HepG2 (cell line): ENCODE data around the gene NDUFB10.
A peak's percentile ranks its signal among the peaks of the same experiment; 100 is the strongest.

Experiments used
- CTCF ChIP-seq: sonication (generic); formaldehyde crosslinking; IDR thresholded peaks from 2 replicates; pipeline ENCODE4 v1.5.0; 2020; ENCODE audit warnings: mild to moderate bottlenecking, missing genetic modification reagents, moderate library complexity
- IRX3 ChIP-seq: sonication (generic); formaldehyde crosslinking; IDR thresholded peaks from 2 replicates; pipeline ENCODE4 v1.8.1; 2023; ENCODE audit warnings: mild to moderate bottlenecking, low read depth, missing genetic modification reagents, borderline replicate concordance
- JUND ChIP-seq: sonication (generic); formaldehyde crosslinking; IDR thresholded peaks from 2 replicates; pipeline ENCODE4 v1.8.0; 2022; ENCODE audit warnings: mild to moderate bottlenecking, missing genetic modification reagents
- PBX3 ChIP-seq: sonication (generic); formaldehyde crosslinking; IDR thresholded peaks from 2 replicates; pipeline ENCODE4 v1.8.1; 2023; ENCODE audit warnings: missing genetic modification reagents, inconsistent platforms, borderline replicate concordance
- PRDM15 ChIP-seq: sonication (generic); formaldehyde crosslinking; IDR thresholded peaks from 2 replicates; pipeline ENCODE4 v1.4.0; 2020; ENCODE audit warnings: missing genetic modification reagents
- RELA ChIP-seq: sonication (generic); formaldehyde crosslinking; IDR thresholded peaks from 2 replicates; pipeline ENCODE4 v1.4.0; 2020; ENCODE audit warnings: missing genetic modification reagents
- SMAD1 ChIP-seq: sonication (generic); formaldehyde crosslinking; IDR thresholded peaks from 2 replicates; pipeline ENCODE4 v1.4.0; 2020; ENCODE audit warnings: missing genetic modification reagents, low read depth, mild to moderate bottlenecking, borderline replicate concordance
- TCF12 ChIP-seq, 2 experiments: fragments of 450-650 bp in 1 of 2; sonication (generic) in 1 of 2; formaldehyde crosslinking in 1 of 2; IDR thresholded peaks; 2 replicates each; pipeline versions ENCODE4 v1.6.1 to v1.8.0; 2017 to 2022; ENCODE audit warnings: antibody characterized with exemption in 1 of 2, mild to moderate bottlenecking in 1 of 2, missing genetic modification reagents in 1 of 2, moderate library complexity in 1 of 2
- ZNF512 ChIP-seq: sonication (generic); formaldehyde crosslinking; IDR thresholded peaks from 2 replicates; pipeline ENCODE4 v1.4.0; 2020; ENCODE audit warnings: mild to moderate bottlenecking, missing genetic modification reagents
- ZZZ3 ChIP-seq: sonication (generic); formaldehyde crosslinking; IDR thresholded peaks from 2 replicates; pipeline ENCODE4 v1.4.0; 2020; ENCODE audit warnings: missing genetic modification reagents, mild to moderate bottlenecking, borderline replicate concordance

GRCh38 chr16:1942810-1943726 is 16.3 kb upstream of the NDUFB10 start, which contains the start of gene MSRB1:
- TF ChIP-seq PRDM15 (CRISPR knock-in tag): no peak
- TF ChIP-seq TCF12 (IDR thresholded peaks at IDR 0.05): no peak
- TF ChIP-seq TCF12 (CRISPR knock-in tag; IDR thresholded peaks at IDR 0.05): no peak
- TF ChIP-seq CTCF (CRISPR knock-in tag): peak; percentile 19; the same call in 1 of the 2 replicates
- TF ChIP-seq RELA: no peak
- no peak for TF ChIP-seq PBX3 (CRISPR knock-in tag)
- peak; percentile 45; the same call in 1 of the 2 replicates for TF ChIP-seq SMAD1 (CRISPR knock-in tag)
- TF ChIP-seq IRX3: no peak
- no peak for TF ChIP-seq ZNF512
- no peak for TF ChIP-seq JUND
- TF ChIP-seq ZZZ3: no peak
